ENCODE results near the gene UQCR11. TPM values are rescaled to one million over a fixed set of nuclear protein-coding genes. Genes with fewer than 3 reads are reported as not detected.

UQCR11 gene
- total and polyA plus RNA-seq, 3 donors from 2014 or later = 45.8 to 105 (median 60.8) TPM

- intact Hi-C loops (cut with DNase I; ENCODE audit: low total_unique reads) = no loop called here
- Histone ChIP-seq H3K27me3 (no peaks in the 10 kb centered on the region), H3K4me3 (no peak overlapping the region), H3K9me3 (no peaks in the 10 kb centered on the region), H3K4me1 (peaks cover 16% of the 10 kb centered on the region), H3K36me3 (ENCODE audit: low read depth, missing control alignments) (no peaks in the 10 kb centered on the region), H3K27ac (no peak overlapping the region)
- DNase-seq = no peak
- 76 to 77% methylated on average over 4 to 9 of the region's 9 CpGs for WGBS, 2 donors
- TF ChIP-seq CTCF (IDR thresholded peaks at IDR 0.05) (no peak), POLR2A (IDR thresholded peaks at IDR 0.05) (no peak)
Observed at GRCh38 chr19:1613146-1613545, 7.9 kb upstream of the UQCR11 start.

GRCh38 chr19:1612114-1613086 lies 7.1 kb upstream of the UQCR11 start:
- 91 to 92% methylated on average over 33 to 39 of the region's 39 CpGs for WGBS, 2 donors
- Histone ChIP-seq H3K36me3 (ENCODE audit: low read depth, missing control alignments) (no peaks in the 10 kb centered on the region), H3K27ac (no peak overlapping the region), H3K4me1 (peaks cover 16% of the 10 kb centered on the region), H3K4me3 (no peak overlapping the region), H3K27me3 (no peaks in the 10 kb centered on the region), H3K9me3 (no peaks in the 10 kb centered on the region)
- DNase-seq = no peak
- intact Hi-C loops (cut with DNase I; ENCODE audit: low total_unique reads) = no loop called here
- no peak for TF ChIP-seq CTCF (IDR thresholded peaks at IDR 0.05)
- TF ChIP-seq POLR2A (IDR thresholded peaks at IDR 0.05) = no peak

- TF ChIP-seq POLR2A (IDR thresholded peaks at IDR 0.05) = no peak
- no peak for TF ChIP-seq CTCF (IDR thresholded peaks at IDR 0.05)
- no peaks in the 10 kb centered on the region for H3K27me3 ChIP-seq
- H3K27ac ChIP-seq = no peak overlapping the region
- intact Hi-C loops (cut with DNase I; ENCODE audit: low total_unique reads) = no loop called here
- no peaks in the 10 kb centered on the region for H3K9me3 ChIP-seq
- WGBS, 2 donors = 95% methylated on average over 15 of the region's 15 CpGs
- no peak overlapping the region for H3K4me3 ChIP-seq
- DNase-seq = no peak
- peaks cover 16% of the 10 kb centered on the region for H3K4me1 ChIP-seq
- H3K36me3 ChIP-seq (ENCODE audit: low read depth, missing control alignments) = no peaks in the 10 kb centered on the region
Observed at GRCh38 chr19:1611353-1611752, 6.1 kb upstream of the UQCR11 start.

GRCh38 chr19:1610579-1610978 lies 5.3 kb upstream of the UQCR11 start:
- peaks cover 22% of the 10 kb centered on the region for H3K4me1 ChIP-seq
- no peak overlapping the region for H3K27ac ChIP-seq
- no peaks in the 10 kb centered on the region for H3K36me3 ChIP-seq (ENCODE audit: low read depth, missing control alignments)
- no peak overlapping the region for H3K4me3 ChIP-seq
- H3K27me3 ChIP-seq = no peaks in the 10 kb centered on the region
- intact Hi-C loops (cut with DNase I; ENCODE audit: low total_unique reads) = no loop called here
- WGBS, 2 donors = 78 to 79% methylated on average over 7 to 11 of the region's 11 CpGs
- H3K9me3 ChIP-seq = no peaks in the 10 kb centered on the region
- TF ChIP-seq POLR2A (IDR thresholded peaks at IDR 0.05) = no peak
- TF ChIP-seq CTCF (IDR thresholded peaks at IDR 0.05) = no peak
- no peak for DNase-seq

Data from testis (tissue), 3 donors.